Measurements from ENCODE around the gene SLC32A1.

DNA sequence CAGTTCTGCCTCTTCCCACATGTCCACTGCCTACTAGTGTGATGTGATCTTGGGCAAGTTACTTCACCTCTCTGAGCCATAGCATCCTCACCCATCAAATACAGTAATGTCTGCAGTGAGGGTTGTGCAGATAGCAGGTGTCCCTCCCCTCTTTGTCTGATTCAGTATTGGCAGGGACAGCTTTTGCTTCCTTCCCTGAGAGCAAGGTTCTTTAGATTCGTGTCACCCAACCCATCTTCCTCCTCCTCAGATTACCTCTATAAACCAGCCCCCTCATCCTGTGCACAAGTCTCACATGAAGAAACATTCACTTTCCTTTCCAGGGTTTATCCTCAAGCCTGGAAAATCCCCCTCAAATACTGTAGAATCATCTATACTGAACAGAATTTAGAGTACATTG, 39.3 kb downstream of the SLC32A1 start:
- TF ChIP-seq POLR2AphosphoS5 (IDR thresholded peaks at IDR 0.05), result no peak
- TF ChIP-seq, protein P1, sequence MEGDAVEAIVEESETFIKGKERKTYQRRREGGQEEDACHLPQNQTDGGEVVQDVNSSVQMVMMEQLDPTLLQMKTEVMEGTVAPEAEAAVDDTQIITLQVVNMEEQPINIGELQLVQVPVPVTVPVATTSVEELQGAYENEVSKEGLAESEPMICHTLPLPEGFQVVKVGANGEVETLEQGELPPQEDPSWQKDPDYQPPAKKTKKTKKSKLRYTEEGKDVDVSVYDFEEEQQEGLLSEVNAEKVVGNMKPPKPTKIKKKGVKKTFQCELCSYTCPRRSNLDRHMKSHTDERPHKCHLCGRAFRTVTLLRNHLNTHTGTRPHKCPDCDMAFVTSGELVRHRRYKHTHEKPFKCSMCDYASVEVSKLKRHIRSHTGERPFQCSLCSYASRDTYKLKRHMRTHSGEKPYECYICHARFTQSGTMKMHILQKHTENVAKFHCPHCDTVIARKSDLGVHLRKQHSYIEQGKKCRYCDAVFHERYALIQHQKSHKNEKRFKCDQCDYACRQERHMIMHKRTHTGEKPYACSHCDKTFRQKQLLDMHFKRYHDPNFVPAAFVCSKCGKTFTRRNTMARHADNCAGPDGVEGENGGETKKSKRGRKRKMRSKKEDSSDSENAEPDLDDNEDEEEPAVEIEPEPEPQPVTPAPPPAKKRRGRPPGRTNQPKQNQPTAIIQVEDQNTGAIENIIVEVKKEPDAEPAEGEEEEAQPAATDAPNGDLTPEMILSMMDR (IDR thresholded peaks at IDR 0.05 in 8 of 11, conservative IDR thresholded peaks at IDR 0.05 in 3 of 11), result no peak

All from spleen (tissue), 7 donors.